Testis (tissue), 5 donors: ENCODE results near the gene BBS10. TPM values are rescaled to one million over a fixed set of nuclear protein-coding genes. Genes with fewer than 3 reads are reported as not detected.
A peak's percentile ranks its signal among the peaks of the same experiment; 100 is the strongest.

Experiments used
- DNase-seq: peaks from one replicate; pipeline ENCODE4 v3.0.0-alpha.2; 2019
- H3K27ac ChIP-seq, 2 donors: fragments of 200-600 bp; sonication (generic); one replicate each; pipeline ENCODE4 v1.5.1; 2019
- H3K27me3 ChIP-seq: fragments of 200-600 bp; sonication (generic); one replicate; pipeline ENCODE4 v1.5.1; 2019
- H3K36me3 ChIP-seq: fragments of 200-600 bp; sonication (generic); one replicate; pipeline ENCODE4 v1.5.1; 2017; ENCODE audit warnings: low read depth; ENCODE audit errors: missing control alignments
- H3K4me1 ChIP-seq: fragments of 200-600 bp; sonication (generic); one replicate; pipeline ENCODE4 v1.5.1; 2019
- H3K4me3 ChIP-seq, 2 donors: fragments of 200-600 bp; sonication (generic); one replicate each; pipeline ENCODE4 v1.5.1; 2017 to 2019
- H3K9me3 ChIP-seq: fragments of 200-600 bp; sonication (generic); one replicate; pipeline ENCODE4 v1.5.1; 2017
- CTCF ChIP-seq, 3 experiments: fragments of 450-650 bp in 2 of 3; fragments of 200-600 bp in 1 of 3; sonication (generic) in 1 of 3; IDR thresholded peaks; one replicate each; pipeline ENCODE4 v1.5.1; 2016 to 2019; ENCODE audit warnings: antibody characterized with exemption in 3 of 3, mild to moderate bottlenecking in 2 of 3, moderate library complexity in 1 of 3
- POLR2A ChIP-seq: fragments of 450-650 bp; IDR thresholded peaks from one replicate; pipeline ENCODE4 v1.6.1; 2017; ENCODE audit warnings: antibody characterized with exemption, mild to moderate bottlenecking, moderate library complexity
- WGBS, 2 donors: methylation state at CpG; one replicate each; pipeline ENCODE4 v1.1.5; 2018; 5-methylcytosine and 5-hydroxymethylcytosine counted together
- intact Hi-C: fragments of 100-400 bp; cut with DNase I; formaldehyde crosslinking; loops from one replicate; pipeline ENCODE4 v1.15.1; 2023; ENCODE audit warnings: low total_unique reads
- long read RNA-seq, 2 donors: transcript quantifications; one replicate each; lab custom pipeline, GENCODE V29; 2026
- polyA plus RNA-seq: library from polyadenylated mRNA; stranded (reverse); fragments of 350-450 nt; fragmentation: Illumina TruSeq; extraction: RNeasy Lipid Tissue Mini Kit (QIAGEN cat#74804); gene quantifications from one replicate; pipeline ENCODE4 v1.2.3, GENCODE V29; 2014; ENCODE audit warnings: low read depth, low replicate concordance; ENCODE audit not compliant: insufficient read depth
- total RNA-seq, 2 donors: library from RNA; depleted of rRNA; stranded (reverse); fragments of >200 nt; gene quantifications; one replicate each; pipeline ENCODE4 v1.2.3, GENCODE V29; 2016

The BBS10 gene
- 1 to 10 TPM; 8.3 to 9.0 TPM for total RNA-seq
- 9.2 TPM for polyA plus RNA-seq
- long read RNA-seq, donor 1, transcript BBS10-201 (2 exons, 3,595 nt): major isoform, 5 of 5 reads
- long read RNA-seq, donor 1, partial matches to known transcripts: 0 of 5 reads
- long read RNA-seq, donor 1, other reads (novel, unspliced or antisense): 0 of 5 reads
- long read RNA-seq, donor 2, partial matches to known transcripts: 0 of 4 reads
- long read RNA-seq, donor 2, other reads (novel, unspliced or antisense): 0 of 4 reads

- Histone ChIP-seq H3K4me1 (peaks cover 11% of the 10 kb centered on the region), H3K27ac (peak within 1 kb of the TSS; percentile 81 to 92), H3K9me3 (no peaks in the 10 kb centered on the region), H3K36me3 (no peaks in the 10 kb centered on the region), H3K27me3 (no peaks in the 10 kb centered on the region), H3K4me3 (peak within 1 kb of the TSS; percentile 79 to 86)
- 0 to 1% methylated on average over 21 to 49 of the region's 49 CpGs for WGBS, 2 donors
- intact Hi-C loops: no loop called here
- TF ChIP-seq CTCF (IDR thresholded peaks at IDR 0.05) (peak; percentile 1 to 26 (median 22)), POLR2A (no peak)
- peak; percentile 94 for DNase-seq
These were observed at the start of gene BBS10 for GRCh38 chr12:76348079-76348901. TSS of gene BBS10 (minus strand) at chr12:76348415. CDS start at chr12:76348358, 57 bp downstream.

- WGBS, 2 donors: 94 to 100% methylated on average over 1 of the region's 1 CpG
- Histone ChIP-seq H3K4me1 (no peaks in the 10 kb centered on the region), H3K9me3 (no peaks in the 10 kb centered on the region), H3K27me3 (no peaks in the 10 kb centered on the region), H3K36me3 (no peaks in the 10 kb centered on the region), H3K27ac (no peak overlapping the region), H3K4me3 (no peak overlapping the region)
- intact Hi-C loops: no loop called here
- TF ChIP-seq POLR2A (no peak), CTCF (IDR thresholded peaks at IDR 0.05) (no peak)
- no peak for DNase-seq
These were observed 43.2 kb upstream of the BBS10 start for GRCh38 chr12:76391461-76391860.

- H3K36me3 ChIP-seq: no peaks in the 10 kb centered on the region
- no peaks in the 10 kb centered on the region for H3K4me1 ChIP-seq
- intact Hi-C loops: no loop called here
- H3K4me3 ChIP-seq: no peak overlapping the region
- H3K27me3 ChIP-seq: no peaks in the 10 kb centered on the region
- H3K9me3 ChIP-seq: no peaks in the 10 kb centered on the region
- 83 to 96% methylated on average over 2 of the region's 2 CpGs for WGBS, 2 donors
- H3K27ac ChIP-seq: no peak overlapping the region
- no peak for DNase-seq
- TF ChIP-seq POLR2A (no peak), CTCF (IDR thresholded peaks at IDR 0.05) (no peak)
These were observed 39.4 kb upstream of the BBS10 start for GRCh38 chr12:76387614-76388013.

- intact Hi-C loops: no loop called here
- Histone ChIP-seq H3K4me1 (no peaks in the 10 kb centered on the region), H3K9me3 (no peaks in the 10 kb centered on the region), H3K4me3 (no peak overlapping the region), H3K27ac (no peak overlapping the region), H3K36me3 (no peaks in the 10 kb centered on the region), H3K27me3 (no peaks in the 10 kb centered on the region)
- no peak for DNase-seq
- TF ChIP-seq POLR2A (no peak), CTCF (IDR thresholded peaks at IDR 0.05) (no peak)
- WGBS, 2 donors: 98 to 100% methylated on average over 2 of the region's 2 CpGs
These were observed 36.3 kb upstream of the BBS10 start for GRCh38 chr12:76384560-76384959.
